Left renal cortex interstitium (tissue), 4 donors: Measurements from ENCODE around the gene TSHR. TPM values are rescaled to one million over a fixed set of nuclear protein-coding genes. Genes with fewer than 3 reads are reported as not detected.

Experiments used
- DNase-seq, 4 donors: peaks; one replicate each; pipeline ENCODE4 v3.0.0-alpha.2; 2013; ENCODE audit warnings: low read depth in 4 of 4, low spot score in 2 of 4, missing footprints in 1 of 4
- polyA plus RNA-seq, 4 donors: library from polyadenylated mRNA; unstranded; fragments of 120-200 nt; gene quantifications; one replicate each; pipeline ENCODE4 v1.2.1, GENCODE V29; 2013; ENCODE audit not compliant: insufficient read length in 4 of 4

TSHR gene
- polyA plus RNA-seq, 4 donors: 0.17 to 0.79 (median 0.28) TPM

DNA sequence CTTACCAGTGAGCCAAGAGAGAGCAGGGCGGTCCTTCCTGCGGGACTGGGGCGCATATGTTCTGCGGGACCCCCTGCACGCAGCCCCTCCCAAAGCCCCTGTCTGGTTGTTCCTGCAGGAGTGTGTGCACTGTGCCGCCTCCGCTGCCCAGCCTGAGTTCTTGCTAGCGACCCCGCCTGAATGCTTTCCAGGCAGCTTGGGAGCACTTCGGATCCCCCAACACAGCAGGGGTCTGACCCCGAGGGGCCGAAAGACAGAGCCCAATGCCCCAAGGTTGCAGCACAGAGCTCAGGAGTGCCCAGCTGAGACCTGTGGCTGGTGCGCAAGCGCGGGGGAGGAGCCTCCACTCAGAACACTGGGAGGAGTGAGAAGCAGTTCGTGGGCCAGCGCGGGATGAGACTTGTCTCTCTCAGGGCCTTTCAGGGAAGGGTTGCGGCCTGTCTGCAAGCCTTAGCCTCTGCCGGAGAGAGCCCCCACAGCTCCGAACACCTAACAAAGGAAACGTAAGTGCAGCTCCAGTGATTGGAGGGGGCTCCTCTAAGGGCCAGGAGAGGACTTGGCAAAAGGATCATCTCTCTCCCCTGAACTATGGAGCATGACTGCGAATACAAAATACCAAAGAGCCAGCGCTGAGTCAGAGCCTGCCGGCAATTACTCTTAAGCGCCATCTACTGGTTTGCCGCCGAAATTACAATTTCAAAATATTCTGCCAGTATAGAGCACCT, 214.8 kb downstream of the TSHR start:
- peak; percentile 78 to 93 (median 86) for DNase-seq

DNA sequence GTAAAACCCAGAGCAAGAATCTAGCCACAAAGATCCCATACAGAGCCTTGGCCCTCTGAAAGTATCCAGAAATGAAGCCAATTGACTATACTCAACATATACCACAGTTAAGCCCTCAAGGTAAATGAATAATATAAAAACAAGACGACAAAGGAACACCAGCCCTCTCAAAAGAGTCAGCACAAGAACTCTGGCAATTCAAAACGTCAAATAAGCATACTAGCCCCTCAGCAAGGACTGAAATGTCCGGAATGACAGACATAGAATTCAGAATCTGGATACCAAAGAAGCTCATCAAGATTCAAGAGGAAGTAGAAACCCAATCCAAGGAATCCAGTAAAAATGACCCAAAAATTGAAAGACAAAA, 215.4 kb downstream of the TSHR start:
- no peak for DNase-seq

DNA sequence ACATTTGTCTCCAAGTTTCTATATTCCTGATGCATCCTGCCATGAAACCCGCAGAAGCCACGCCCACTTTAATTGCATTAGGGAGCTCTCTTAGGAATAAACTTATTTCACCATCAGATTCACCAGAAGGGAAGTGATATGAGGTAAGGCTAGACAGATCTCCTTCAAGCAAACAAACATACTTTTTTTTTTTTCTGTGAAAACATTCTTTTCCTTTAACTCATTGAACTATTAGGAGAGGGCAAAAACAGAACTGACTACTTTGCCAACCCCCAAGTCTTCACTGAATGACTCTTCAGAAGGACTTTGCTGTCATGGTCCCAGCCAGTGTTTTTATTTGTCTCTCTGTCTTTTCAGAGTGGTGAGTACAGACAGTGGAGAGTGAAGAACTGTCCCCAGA, 216.9 kb downstream of the TSHR start:
- DNase-seq: no peak

DNA sequence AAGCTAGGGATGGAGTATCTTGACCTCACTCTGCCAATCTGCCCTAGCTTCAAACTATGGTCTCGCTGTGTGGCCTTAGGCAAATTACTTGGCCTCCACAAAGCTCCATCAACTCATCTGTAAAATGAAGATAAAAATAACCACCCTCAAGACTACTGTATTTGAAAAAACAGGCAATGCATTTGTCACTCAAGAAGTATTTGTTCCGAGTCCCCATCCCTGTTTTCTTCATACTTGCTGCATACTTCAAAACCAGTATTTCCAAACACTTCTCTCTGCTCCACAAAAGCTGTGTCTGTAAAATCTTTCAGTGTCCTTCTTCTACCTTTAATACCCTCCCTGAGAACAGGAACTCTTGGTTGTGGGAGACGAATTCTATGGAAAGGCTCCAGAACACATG, 217.5 kb downstream of the TSHR start:
- no peak for DNase-seq

GRCh38 chr14:81176241-81176640, 220.8 kb downstream of the TSHR start:
- DNase-seq: no peak

- DNase-seq: no peak
Observed at GRCh38 chr14:81177225-81177624, 221.8 kb downstream of the TSHR start.

- DNase-seq: no peak
Observed at GRCh38 chr14:81178063-81178462, 222.6 kb downstream of the TSHR start.

GRCh38 chr14:81179631-81180030, 224.2 kb downstream of the TSHR start:
- no peak for DNase-seq

- DNase-seq: no peak
Observed at GRCh38 chr14:81187832-81188522, 232.6 kb downstream of the TSHR start.

GRCh38 chr14:81192594-81192993, 237.2 kb downstream of the TSHR start:
- no peak for DNase-seq

DNA sequence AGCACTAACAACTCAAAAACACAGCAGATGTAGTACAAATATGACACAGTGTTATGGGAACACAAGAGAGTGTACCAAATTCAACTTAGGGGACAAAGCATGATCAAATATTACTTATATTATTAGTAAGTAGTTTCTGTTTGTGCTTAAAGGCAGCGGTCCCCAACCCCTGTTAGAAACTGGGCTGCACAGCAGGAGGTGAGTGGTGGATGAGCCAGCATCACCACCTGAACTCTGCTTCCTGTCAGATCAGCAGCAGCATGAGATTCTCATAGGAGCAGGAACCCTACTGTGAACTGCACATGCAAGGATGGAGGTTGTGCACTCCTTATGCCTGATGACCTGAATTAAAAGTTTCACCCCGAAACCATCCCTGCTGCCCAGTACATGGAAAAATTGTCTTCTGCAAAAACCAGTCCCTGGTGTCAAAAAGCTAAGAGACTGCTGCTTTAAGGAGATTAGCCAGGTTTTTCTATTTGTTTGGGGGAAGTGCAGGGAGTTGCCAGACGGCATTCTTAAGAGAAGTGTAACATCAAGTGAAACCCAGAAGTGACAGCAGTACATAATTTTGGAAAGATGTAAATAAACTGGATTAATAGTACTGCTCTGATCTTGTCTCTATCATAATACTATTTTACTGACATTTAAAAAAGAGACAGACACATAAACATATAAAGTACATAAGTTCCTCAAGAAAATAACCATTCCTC, 238.7 kb downstream of the TSHR start:
- no peak for DNase-seq

Other genes with a start within 250 kb of the TSHR start
- 1 to 10 TPM; 4.9 to 7.8 (median 6.2) TPM for gene CEP128, start 13.9 kb upstream of the TSHR start, polyA plus RNA-seq